ENCODE data around the gene SIDT1.

SIDT1 gene

GRCh38 chr3:113597596-113598354 is 65.4 kb downstream of the SIDT1 start:
- no peak for DNase-seq (ENCODE audit: low spot score)

- no peak for DNase-seq (ENCODE audit: low spot score)
Observed at GRCh38 chr3:113600418-113601182, 68.2 kb downstream of the SIDT1 start.

GRCh38 chr3:113601240-113601639 is 68.9 kb downstream of the SIDT1 start:
- no peak for DNase-seq (ENCODE audit: low spot score)

GRCh38 chr3:113602256-113602655 is 69.9 kb downstream of the SIDT1 start:
- no peak for DNase-seq (ENCODE audit: low spot score)

GRCh38 chr3:113602836-113603235 is 70.5 kb downstream of the SIDT1 start:
- DNase-seq (ENCODE audit: low spot score): no peak

GRCh38 chr3:113606539-113607218 is 74.3 kb downstream of the SIDT1 start:
- DNase-seq (ENCODE audit: low spot score): no peak

GRCh38 chr3:113607219-113607596 is 74.9 kb downstream of the SIDT1 start:
- no peak for DNase-seq (ENCODE audit: low spot score)

GRCh38 chr3:113614402-113614801 is 82.0 kb downstream of the SIDT1 start:
- no peak for DNase-seq (ENCODE audit: low spot score)

GRCh38 chr3:113615976-113616375 is 83.6 kb downstream of the SIDT1 start:
- DNase-seq (ENCODE audit: low spot score): no peak

GRCh38 chr3:113617726-113618125 is 85.4 kb downstream of the SIDT1 start:
- DNase-seq (ENCODE audit: low spot score): no peak

GRCh38 chr3:113620091-113620490 is 87.7 kb downstream of the SIDT1 start:
- DNase-seq (ENCODE audit: low spot score): no peak

- no peak for DNase-seq (ENCODE audit: low spot score)
Observed at GRCh38 chr3:113623324-113623723, 91.0 kb downstream of the SIDT1 start.

GRCh38 chr3:113623811-113624210 is 91.5 kb downstream of the SIDT1 start:
- no peak for DNase-seq (ENCODE audit: low spot score)

GRCh38 chr3:113625834-113626233 is 93.5 kb downstream of the SIDT1 start:
- no peak for DNase-seq (ENCODE audit: low spot score)

- DNase-seq (ENCODE audit: low spot score): no peak
Observed at GRCh38 chr3:113626503-113627371, 94.4 kb downstream of the SIDT1 start.

- no peak for DNase-seq (ENCODE audit: low spot score)
Observed at GRCh38 chr3:113628316-113628715, 96.0 kb downstream of the SIDT1 start.

GRCh38 chr3:113628788-113629187 is 96.4 kb downstream of the SIDT1 start:
- DNase-seq (ENCODE audit: low spot score): no peak

- DNase-seq (ENCODE audit: low spot score): no peak
Observed at GRCh38 chr3:113629584-113630421, 97.4 kb downstream of the SIDT1 start.

GRCh38 chr3:113630956-113631542 is 98.7 kb downstream of the SIDT1 start:
- DNase-seq (ENCODE audit: low spot score): no peak

- DNase-seq (ENCODE audit: low spot score): no peak
Observed at GRCh38 chr3:113631573-113631972, 99.2 kb downstream of the SIDT1 start.
